Activated B cell treated with CpG ODN at 0.5 μM for 24 hours (primary cell): ENCODE results near the gene SMTNL1. TPM values are rescaled to one million over a fixed set of nuclear protein-coding genes. Genes with fewer than 3 reads are reported as not detected.

Source experiments
- ATAC-seq: fragments of 200-7000 bp; cut with Tn5 transposase; one replicate; pipeline ENCODE4 v1.10.0; 2021; ENCODE audit warnings: low read depth, mild to moderate bottlenecking, moderate library complexity
- CTCF ChIA-PET: fragments of 350-600 bp; sonication (Branson Sonifier 250); formaldehyde crosslinking; loops from one replicate; lab custom pipeline; 2021; ENCODE audit warnings: antibody characterized with exemption; lab: Charles Lee
- POLR2A ChIA-PET: fragments of 350-600 bp; sonication (Branson Sonifier 250); formaldehyde crosslinking; loops from one replicate; lab custom pipeline; 2021; ENCODE audit warnings: antibody characterized with exemption; lab: Charles Lee
- DNase-seq: peaks from one replicate; pipeline ENCODE4 v3.0.0; 2022
- H3K27ac Mint-ChIP-seq: one replicate; pipeline ENCODE4 v1.8.0; 2020; ENCODE audit warnings: mixed read lengths
- H3K27me3 Mint-ChIP-seq: one replicate; pipeline ENCODE4 v1.8.0; 2021; ENCODE audit warnings: mixed read lengths
- H3K36me3 Mint-ChIP-seq: one replicate; pipeline ENCODE4 v1.8.0; 2021; ENCODE audit warnings: low read depth, mixed read lengths
- H3K4me1 Mint-ChIP-seq: one replicate; pipeline ENCODE4 v1.8.0; 2021; ENCODE audit warnings: mixed read lengths
- H3K4me3 Mint-ChIP-seq: one replicate; pipeline ENCODE4 v1.8.0; 2020; ENCODE audit warnings: mild to moderate bottlenecking, mixed read lengths
- H3K9me3 Mint-ChIP-seq: one replicate; pipeline ENCODE4 v1.8.0; 2020; ENCODE audit warnings: mixed read lengths
- CTCF ChIP-seq: fragments of 200-600 bp; IDR thresholded peaks from one replicate; pipeline ENCODE4 v1.8.0; 2022; ENCODE audit warnings: antibody characterized with exemption, mild to moderate bottlenecking
- intact Hi-C: fragments of 100-400 bp; cut with micrococcal nuclease; formaldehyde crosslinking; loops from one replicate; pipeline ENCODE4 v1.15.1; 2024
- total RNA-seq: library from RNA; stranded (reverse); gene quantifications from 2 replicates; pipeline ENCODE4 v1.2.3, GENCODE V29; 2022

The SMTNL1 gene
- total RNA-seq, 1 donor from 2014 or later = not detected

DNA sequence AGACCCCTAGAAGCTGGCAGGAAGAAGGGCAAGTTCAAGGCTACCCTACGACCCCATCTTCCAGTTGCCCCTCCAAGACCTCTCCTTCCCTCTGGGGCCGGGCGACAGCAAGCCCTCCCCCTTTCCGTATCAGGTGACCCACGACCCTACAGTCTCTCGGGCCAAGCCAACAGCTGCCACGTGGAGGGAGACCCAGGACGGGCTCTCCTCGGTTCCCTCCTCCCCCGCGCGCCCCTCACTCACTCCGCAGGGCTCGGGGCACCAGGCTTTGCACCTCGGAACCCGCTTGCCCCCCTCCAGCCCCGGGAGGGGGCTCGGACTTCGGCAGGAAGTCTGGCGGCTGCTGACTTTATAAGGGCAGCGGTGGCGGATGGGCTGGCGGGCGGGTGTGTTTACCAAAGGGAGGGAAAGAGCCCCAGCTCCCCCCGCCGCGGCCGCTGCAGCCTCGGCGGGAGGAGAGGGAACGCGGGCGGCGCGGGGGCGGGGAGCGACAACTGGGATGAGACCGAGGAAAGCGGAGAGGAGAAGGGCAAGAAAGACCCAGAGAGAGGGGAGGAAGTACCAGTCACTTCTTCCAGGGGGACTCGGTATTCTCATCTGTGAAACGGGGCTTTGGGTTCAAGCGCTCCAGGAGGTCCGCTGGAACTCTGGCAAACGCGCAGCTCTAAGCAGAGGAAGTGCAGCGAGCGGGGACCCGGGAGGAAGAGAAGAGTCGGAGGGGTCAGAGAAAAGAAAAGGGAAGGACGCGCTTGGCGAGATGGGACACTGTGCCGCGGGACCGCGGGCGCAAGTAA is 22.7 kb upstream of the SMTNL1 start:
- Mint-ChIP-seq H3K27me3 (no peaks in the 10 kb centered on the region), H3K4me3 (peak overlapping the region; percentile 97), H3K36me3 (peaks cover 4% of the 10 kb centered on the region), H3K4me1 (peaks cover 43% of the 10 kb centered on the region), H3K27ac (peak overlapping the region; percentile 80), H3K9me3 (no peaks in the 10 kb centered on the region)
- DNase-seq (peak; percentile 46), ATAC-seq (peak; percentile 45)
- POLR2A ChIA-PET = interaction anchor here (0.6 to 3.6 kb wide), 12 partner anchors 12 to 189 kb away, joined by 3 to 18 read pairs (median 4); partner anchors contain the start of gene TNKS1BP1
- CTCF ChIA-PET = interaction anchor here (1.4 to 6.7 kb wide), 6 partner anchors 12 to 126 kb away, joined by 3 to 45 read pairs (median 9); no protein-coding TSS in a partner anchor
- no peak for TF ChIP-seq CTCF
- intact Hi-C loops = loop anchor here (1.0 to 10.0 kb wide), 7 partner anchors 7 to 1640 kb away; partner anchors contain the start of gene TIMM10

DNA sequence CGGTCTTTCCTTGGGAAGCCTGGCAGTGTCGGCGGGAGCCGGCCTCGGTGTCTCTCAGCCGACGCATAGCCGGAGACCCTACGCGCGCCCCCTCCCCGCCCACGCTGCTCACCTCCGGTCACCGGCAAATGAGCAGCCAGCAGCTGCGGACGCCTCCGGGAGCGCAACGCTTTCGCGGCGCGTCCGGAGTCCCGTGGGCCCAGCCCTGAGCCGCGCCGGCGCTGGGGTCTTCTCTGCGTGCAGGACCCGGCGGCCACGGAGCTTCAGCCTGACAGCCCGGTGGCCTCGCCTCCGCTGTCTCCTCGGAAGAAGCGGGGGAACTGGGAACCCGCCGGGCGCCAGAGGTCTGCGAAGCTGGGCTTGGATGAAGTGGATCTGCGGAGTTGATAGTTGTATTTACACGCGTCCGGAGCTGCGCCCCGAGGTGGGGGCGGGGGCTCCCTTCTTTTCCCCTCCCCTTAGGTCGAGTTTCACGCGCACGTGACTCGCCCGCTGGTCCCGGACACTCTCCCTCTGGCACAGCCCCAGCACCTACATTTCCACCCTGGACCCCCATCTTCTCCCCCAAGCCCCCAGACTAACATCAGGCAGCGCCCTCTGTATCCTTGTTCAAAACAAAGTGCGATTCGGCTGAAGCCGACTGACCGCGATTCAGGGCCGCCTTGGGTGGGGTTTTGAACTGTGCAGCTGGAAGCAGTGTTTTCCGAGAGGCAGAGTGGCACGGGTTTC is 21.9 kb upstream of the SMTNL1 start, which contains the start of gene SLC43A1:
SLC43A1 (minus strand) TSS at position 371 of the 729 bp plus-strand sequence. CDS start 1,591 bp downstream, outside the sequence.
- DNase-seq = peak; percentile 27
- Mint-ChIP-seq H3K27me3 (no peaks in the 10 kb centered on the region), H3K4me1 (peaks cover 43% of the 10 kb centered on the region), H3K9me3 (no peaks in the 10 kb centered on the region), H3K27ac (peak within 1 kb of the TSS; percentile 80), H3K36me3 (peaks cover 4% of the 10 kb centered on the region), H3K4me3 (peak within 1 kb of the TSS; percentile 97)
- TF ChIP-seq CTCF = no peak
- ChIA-PET CTCF (interaction anchor here (1.4 to 6.7 kb wide), 6 partner anchors 11 to 126 kb away, joined by 3 to 45 read pairs (median 14); no protein-coding TSS in a partner anchor), POLR2A (interaction anchor here (0.6 to 3.6 kb wide), 10 partner anchors 11 to 190 kb away, joined by 3 to 18 read pairs (median 4); partner anchors contain the start of gene TNKS1BP1)
- intact Hi-C loops = loop anchor here (1.0 to 10.0 kb wide), 5 partner anchors 8 to 1639 kb away; partner anchors contain the start of gene TIMM10
- ATAC-seq = peak; percentile 29

GRCh38 chr11:57516061-57516443 is 21.3 kb upstream of the SMTNL1 start:
- Mint-ChIP-seq H3K4me1 (peaks cover 43% of the 10 kb centered on the region), H3K36me3 (peaks cover 4% of the 10 kb centered on the region), H3K27ac (peak overlapping the region; percentile 61), H3K4me3 (peak overlapping the region; percentile 97), H3K27me3 (no peaks in the 10 kb centered on the region), H3K9me3 (no peaks in the 10 kb centered on the region)
- ATAC-seq (no peak), DNase-seq (no peak)
- no peak for TF ChIP-seq CTCF
- ChIA-PET POLR2A (interaction anchor here (0.8 to 3.6 kb wide), 6 partner anchors 11 to 191 kb away, joined by 3 to 18 read pairs (median 4); partner anchors contain the start of gene TNKS1BP1), CTCF (interaction anchor here (1.9 to 6.7 kb wide), 5 partner anchors 11 to 58 kb away, joined by 6 to 45 read pairs (median 12); no protein-coding TSS in a partner anchor)
- intact Hi-C loops = loop anchor here (10.0 kb wide), 1 partner anchor 1639 kb away; no protein-coding TSS in a partner anchor

GRCh38 chr11:57521116-57521515 is 16.3 kb upstream of the SMTNL1 start:
- ChIA-PET POLR2A (interaction anchor here (0.7 kb wide), 1 partner anchor 127 kb away, joined by 6 read pairs; no protein-coding TSS in a partner anchor), CTCF (interaction anchor here (0.6 to 1.3 kb wide), 4 partner anchors 29 to 74 kb away, joined by 3 to 5 read pairs (median 4); no protein-coding TSS in a partner anchor)
- no peak overlapping the region for H3K27ac Mint-ChIP-seq
- H3K36me3 Mint-ChIP-seq = no peaks in the 10 kb centered on the region
- ATAC-seq (no peak), DNase-seq (no peak)
- H3K27me3 Mint-ChIP-seq = no peaks in the 10 kb centered on the region
- intact Hi-C loops = loop anchor here (10.0 kb wide), 1 partner anchor 676 kb away; no protein-coding TSS in a partner anchor
- no peaks in the 10 kb centered on the region for H3K9me3 Mint-ChIP-seq
- no peak overlapping the region for H3K4me3 Mint-ChIP-seq
- no peak for TF ChIP-seq CTCF
- peaks cover 8% of the 10 kb centered on the region for H3K4me1 Mint-ChIP-seq
